Esophagus squamous epithelium (tissue), 5 donors: Measurements from ENCODE around the gene AQP6. TPM values are rescaled to one million over a fixed set of nuclear protein-coding genes. Genes with fewer than 3 reads are reported as not detected.

ENCODE experiments used
- DNase-seq: peaks from one replicate; lab custom pipeline; 2025; lab: John Stamatoyannopoulos, UW
- H3K27ac ChIP-seq, 4 donors: fragments of 200-600 bp; sonication (generic); one replicate each; pipeline ENCODE4 v1.5.1; 2016 to 2019; ENCODE audit warnings: mild to moderate bottlenecking in 1 of 4
- H3K27me3 ChIP-seq, 4 donors: fragments of 200-600 bp; sonication (generic); 1 replicate in 3 of 4; 2 replicates in 1 of 4; pipeline versions ENCODE4 v1.5.1 to v1.6.0; 2017 to 2021; ENCODE audit warnings: antibody characterized with exemption in 1 of 4
- H3K36me3 ChIP-seq, 3 donors: fragments of 200-600 bp; sonication (generic); one replicate each; pipeline ENCODE4 v1.5.1; 2016 to 2019
- H3K4me1 ChIP-seq, 3 donors: fragments of 200-600 bp; sonication (generic); one replicate each; pipeline ENCODE4 v1.5.1; 2017 to 2019
- H3K4me3 ChIP-seq, 4 donors: fragments of 200-600 bp; sonication (generic); 1 replicate in 3 of 4; 2 replicates in 1 of 4; pipeline ENCODE4 v1.5.1; 2016 to 2019; ENCODE audit warnings: mild to moderate bottlenecking in 2 of 4, moderate library complexity in 1 of 4
- H3K9me3 ChIP-seq, 3 donors: fragments of 200-600 bp; sonication (generic); one replicate each; pipeline ENCODE4 v1.5.1; 2016 to 2019
- POLR2A ChIP-seq, 4 donors: fragments of 450-650 bp; IDR thresholded peaks; one replicate each; pipeline ENCODE4 v1.6.1; 2017; ENCODE audit warnings: antibody characterized with exemption in 4 of 4, mild to moderate bottlenecking in 4 of 4, moderate library complexity in 3 of 4
- WGBS, 2 donors: methylation state at CpG; one replicate each; pipeline ENCODE4 v1.1.5; 2018; 5-methylcytosine and 5-hydroxymethylcytosine counted together
- intact Hi-C: fragments of 100-400 bp; cut with DNase I; formaldehyde crosslinking; loops from one replicate; pipeline ENCODE4 v1.15.0; 2022
- total RNA-seq, 4 donors: library from RNA; depleted of rRNA; stranded (reverse); fragments of >200 nt; gene quantifications; one replicate each; pipeline ENCODE4 v1.1.0, GENCODE V29; 2016
- TF ChIP-seq, protein P1 (sequence below), 6 experiments: fragments of 450-650 bp in 4 of 6; fragments of 200-600 bp in 2 of 6; sonication (generic) in 2 of 6; IDR thresholded peaks; one replicate each; pipeline ENCODE4 v1.5.1; 2016 to 2019; ENCODE audit warnings: antibody characterized with exemption in 6 of 6, mild to moderate bottlenecking in 4 of 6, moderate library complexity in 4 of 6
- donor health status: DM: yes; HTN: yes; CAD: no.

The AQP6 gene
- total RNA-seq, 4 donors from 2014 or later = not detected

DNA sequence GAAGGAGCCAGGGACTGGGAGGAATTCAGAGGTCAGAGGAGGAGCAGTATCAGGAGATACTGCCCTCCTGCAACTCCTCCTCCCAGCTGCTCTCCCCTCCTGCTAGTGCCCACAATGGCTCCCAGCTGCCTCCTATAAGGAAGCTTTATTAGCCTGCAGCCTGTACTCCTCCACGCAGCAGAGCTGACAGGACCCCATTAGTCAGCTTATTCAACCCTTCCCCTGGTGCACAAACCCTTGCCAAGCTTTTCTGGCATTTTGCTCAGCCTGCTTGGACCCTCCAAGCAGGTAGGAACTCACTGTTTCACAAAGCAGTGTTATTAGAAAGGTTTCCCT lies 29.2 kb upstream of the AQP6 start:
- no peaks in the 10 kb centered on the region for H3K27me3 ChIP-seq
- H3K9me3 ChIP-seq = no peaks in the 10 kb centered on the region
- H3K4me3 ChIP-seq = no peak overlapping the region
- peak overlapping the region; percentile 54 to 88 (median 77) for H3K27ac ChIP-seq
- TF ChIP-seq POLR2A (IDR thresholded peaks at IDR 0.05) = no peak
- TF ChIP-seq, protein P1, sequence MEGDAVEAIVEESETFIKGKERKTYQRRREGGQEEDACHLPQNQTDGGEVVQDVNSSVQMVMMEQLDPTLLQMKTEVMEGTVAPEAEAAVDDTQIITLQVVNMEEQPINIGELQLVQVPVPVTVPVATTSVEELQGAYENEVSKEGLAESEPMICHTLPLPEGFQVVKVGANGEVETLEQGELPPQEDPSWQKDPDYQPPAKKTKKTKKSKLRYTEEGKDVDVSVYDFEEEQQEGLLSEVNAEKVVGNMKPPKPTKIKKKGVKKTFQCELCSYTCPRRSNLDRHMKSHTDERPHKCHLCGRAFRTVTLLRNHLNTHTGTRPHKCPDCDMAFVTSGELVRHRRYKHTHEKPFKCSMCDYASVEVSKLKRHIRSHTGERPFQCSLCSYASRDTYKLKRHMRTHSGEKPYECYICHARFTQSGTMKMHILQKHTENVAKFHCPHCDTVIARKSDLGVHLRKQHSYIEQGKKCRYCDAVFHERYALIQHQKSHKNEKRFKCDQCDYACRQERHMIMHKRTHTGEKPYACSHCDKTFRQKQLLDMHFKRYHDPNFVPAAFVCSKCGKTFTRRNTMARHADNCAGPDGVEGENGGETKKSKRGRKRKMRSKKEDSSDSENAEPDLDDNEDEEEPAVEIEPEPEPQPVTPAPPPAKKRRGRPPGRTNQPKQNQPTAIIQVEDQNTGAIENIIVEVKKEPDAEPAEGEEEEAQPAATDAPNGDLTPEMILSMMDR (IDR thresholded peaks at IDR 0.05) = no peak
- DNase-seq = no peak
- intact Hi-C loops = no loop called here
- H3K36me3 ChIP-seq = no peaks in the 10 kb centered on the region
- H3K4me1 ChIP-seq = peaks cover 20 to 77% (median 50%) of the 10 kb centered on the region in 3 donors
- 100% methylated on average over 1 of the region's 1 CpG; no CpG with 5 or more reads in 1 of the 2 donors for WGBS, 2 donors

DNA sequence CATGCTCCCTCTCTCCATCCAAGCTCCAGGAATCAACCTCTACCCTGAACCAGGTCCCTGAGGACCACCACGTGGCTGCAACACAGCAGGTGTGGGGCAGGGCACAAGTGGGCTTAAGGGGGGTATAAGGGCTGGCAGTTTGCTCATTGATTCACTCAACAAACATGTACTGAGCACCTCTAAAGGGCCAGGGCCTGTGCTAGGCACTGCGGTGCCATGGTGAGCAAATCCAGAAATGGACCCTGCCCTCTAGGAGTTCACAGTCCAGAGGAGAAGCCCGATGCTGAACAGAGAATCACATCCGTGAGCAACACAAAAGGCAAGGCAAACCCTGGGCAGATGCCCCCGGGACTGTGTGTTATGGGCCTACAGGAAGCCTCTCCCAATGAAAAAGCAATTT lies 28.7 kb upstream of the AQP6 start:
- intact Hi-C loops = no loop called here
- no peak for DNase-seq
- H3K4me1 ChIP-seq = peaks cover 20 to 73% (median 46%) of the 10 kb centered on the region in 3 donors
- H3K4me3 ChIP-seq = no peak overlapping the region
- H3K27ac ChIP-seq = peak overlapping the region; percentile 22 to 88 (median 77)
- WGBS, 2 donors = 83 to 100% methylated on average over 1 to 4 of the region's 5 CpGs
- H3K27me3 ChIP-seq = no peaks in the 10 kb centered on the region
- H3K9me3 ChIP-seq = no peaks in the 10 kb centered on the region
- TF ChIP-seq, protein P1 (IDR thresholded peaks at IDR 0.05) = no peak
- TF ChIP-seq POLR2A (IDR thresholded peaks at IDR 0.05) = no peak
- no peaks in the 10 kb centered on the region for H3K36me3 ChIP-seq

DNA sequence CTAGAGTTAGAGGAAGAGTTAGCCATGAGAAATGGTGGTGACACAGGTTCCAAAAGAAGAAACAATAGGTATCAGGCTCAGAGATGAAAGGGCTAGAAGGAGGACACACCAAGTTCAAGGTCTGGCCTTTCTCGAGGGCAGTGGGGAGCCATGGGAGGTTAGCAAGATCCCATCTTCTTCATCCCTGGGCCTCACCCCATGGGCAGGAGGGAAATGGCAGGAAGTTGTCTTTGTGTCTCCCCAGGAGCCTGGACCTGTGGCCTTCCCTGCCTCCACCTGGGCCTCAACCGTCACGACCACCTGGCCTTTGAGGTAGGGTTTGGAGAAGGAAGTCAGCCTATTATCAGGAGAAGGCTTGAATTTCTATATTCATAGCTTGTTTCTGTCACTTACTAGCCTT lies 28.0 kb upstream of the AQP6 start:
- H3K9me3 ChIP-seq = no peaks in the 10 kb centered on the region
- peaks cover 15 to 66% (median 41%) of the 10 kb centered on the region in 3 donors for H3K4me1 ChIP-seq
- H3K4me3 ChIP-seq = no peak overlapping the region
- no peaks in the 10 kb centered on the region for H3K36me3 ChIP-seq
- intact Hi-C loops = no loop called here
- peak overlapping the region; percentile 28 to 88 (median 80) for H3K27ac ChIP-seq
- DNase-seq = no peak
- TF ChIP-seq, protein P1 (IDR thresholded peaks at IDR 0.05) = no peak
- TF ChIP-seq POLR2A (IDR thresholded peaks at IDR 0.05) = no peak
- peaks cover 0 to 6% (median 0%) of the 10 kb centered on the region in 4 donors for H3K27me3 ChIP-seq
- WGBS, 2 donors = 94% methylated on average over 3 of the region's 3 CpGs

DNA sequence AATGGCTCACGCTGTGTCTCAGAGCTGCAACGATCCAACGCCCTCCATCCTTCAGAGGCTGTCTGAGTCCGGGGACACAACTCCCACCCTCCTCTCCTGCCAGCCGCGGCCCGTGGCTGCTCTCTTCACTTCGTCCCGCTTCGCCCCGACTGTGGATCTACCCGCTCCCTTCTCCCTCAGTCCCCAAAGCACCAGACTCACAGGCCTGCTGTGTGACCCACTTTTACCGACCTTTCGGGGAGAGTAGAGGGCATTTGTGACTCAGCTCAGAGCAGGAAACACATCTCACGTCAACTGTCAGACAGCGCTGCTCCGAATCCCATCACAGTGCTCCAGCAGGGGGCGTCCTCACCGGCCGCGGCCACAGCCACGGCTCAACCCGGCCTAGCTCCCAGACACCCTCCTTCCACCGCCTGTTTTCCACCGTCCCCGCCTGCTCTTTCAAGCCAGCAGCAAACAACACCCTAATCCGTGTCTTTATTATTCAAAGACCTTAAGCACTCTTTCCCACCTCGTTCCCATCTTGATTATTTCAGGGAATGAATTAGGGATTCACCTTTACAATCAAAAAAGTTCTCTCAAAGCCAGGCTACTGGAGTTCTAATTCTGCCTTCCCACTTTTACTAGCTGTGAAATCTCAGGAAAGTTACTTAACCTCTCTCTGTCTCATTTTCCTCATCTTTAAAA lies 27.2 kb upstream of the AQP6 start:
- H3K36me3 ChIP-seq = no peaks in the 10 kb centered on the region
- peak overlapping the region; percentile 28 to 87 (median 54) for H3K27ac ChIP-seq
- TF ChIP-seq, protein P1 (IDR thresholded peaks at IDR 0.05) = peak; percentile 35 to 89 (median 84)
- no peak for TF ChIP-seq POLR2A (IDR thresholded peaks at IDR 0.05)
- peak overlapping the region in 3 of 4 donors; percentile 5 to 55 (median 14) for H3K4me3 ChIP-seq
- H3K27me3 ChIP-seq = peaks cover 0 to 13% (median 0%) of the 10 kb centered on the region in 4 donors
- no peaks in the 10 kb centered on the region for H3K9me3 ChIP-seq
- peaks cover 7 to 58% (median 36%) of the 10 kb centered on the region in 3 donors for H3K4me1 ChIP-seq
- WGBS, 2 donors = 15 to 20% methylated on average over 28 of the region's 28 CpGs
- intact Hi-C loops = no loop called here
- no peak for DNase-seq

DNA sequence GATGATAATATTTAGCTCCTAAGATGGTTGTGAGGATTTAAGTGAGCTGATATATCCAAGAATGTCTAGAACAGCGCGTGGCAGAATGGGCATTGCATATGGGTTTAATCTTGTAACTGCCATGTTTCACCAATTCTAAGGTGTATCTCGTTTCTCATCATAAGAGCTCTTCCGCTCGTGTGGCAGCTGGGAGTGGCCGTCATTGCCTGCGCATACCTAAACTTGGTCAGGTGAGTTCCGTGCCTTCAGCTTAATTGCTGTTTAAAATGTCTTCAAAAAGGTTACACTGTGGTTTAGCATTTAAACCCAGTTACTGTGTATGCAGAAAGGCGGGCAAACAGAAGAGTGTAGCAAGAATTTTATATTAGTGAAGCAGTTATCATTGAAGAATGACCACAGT lies 26.7 kb upstream of the AQP6 start:
- DNase-seq = no peak
- peak overlapping the region in 3 of 4 donors; percentile 33 to 87 (median 74) for H3K27ac ChIP-seq
- WGBS, 2 donors = 81 to 93% methylated on average over 9 of the region's 9 CpGs
- H3K4me1 ChIP-seq = peaks cover 7 to 52% (median 36%) of the 10 kb centered on the region in 3 donors
- H3K27me3 ChIP-seq = peaks cover 0 to 19% (median 0%) of the 10 kb centered on the region in 4 donors
- intact Hi-C loops = no loop called here
- H3K4me3 ChIP-seq = no peak overlapping the region
- H3K9me3 ChIP-seq = no peaks in the 10 kb centered on the region
- no peaks in the 10 kb centered on the region for H3K36me3 ChIP-seq
- TF ChIP-seq, protein P1 (IDR thresholded peaks at IDR 0.05) = no peak
- no peak for TF ChIP-seq POLR2A (IDR thresholded peaks at IDR 0.05)
